Measurements from ENCODE around the gene PRR15L.
A peak's percentile ranks its signal among the peaks of the same experiment; 100 is the strongest.

Gene PRR15L

GRCh38 chr17:47959825-47960655 lies 2.4 kb upstream of the PRR15L start:
- DNase-seq (ENCODE audit: low spot score): no peak

- DNase-seq (ENCODE audit: low spot score): no peak
Observed at GRCh38 chr17:47956791-47957590, 692 bp downstream of the PRR15L start.

- DNase-seq (ENCODE audit: low spot score): no peak
Observed at GRCh38 chr17:47955497-47956461, 1.9 kb downstream of the PRR15L start.

GRCh38 chr17:47953909-47954308 lies 3.8 kb downstream of the PRR15L start:
- DNase-seq (ENCODE audit: low spot score): no peak

GRCh38 chr17:47952171-47953021 lies 5.3 kb downstream of the PRR15L start:
- DNase-seq (ENCODE audit: low spot score): no peak

GRCh38 chr17:47950448-47950847 lies 7.2 kb downstream of the PRR15L start:
- no peak for DNase-seq (ENCODE audit: low spot score)

GRCh38 chr17:47949946-47950345 lies 7.7 kb downstream of the PRR15L start:
- no peak for DNase-seq (ENCODE audit: low spot score)

GRCh38 chr17:47949197-47949759 lies 8.4 kb downstream of the PRR15L start:
- DNase-seq (ENCODE audit: low spot score): peak; percentile 90

- no peak for DNase-seq (ENCODE audit: low spot score)
Observed at GRCh38 chr17:47948706-47949196, 8.9 kb downstream of the PRR15L start.

- peak; percentile 88 for DNase-seq (ENCODE audit: low spot score)
Observed at GRCh38 chr17:47946929-47947397, 10.7 kb downstream of the PRR15L start.

GRCh38 chr17:47946516-47946915 lies 11.2 kb downstream of the PRR15L start:
- no peak for DNase-seq (ENCODE audit: low spot score)

GRCh38 chr17:47945529-47946508 lies 11.9 kb downstream of the PRR15L start:
- no peak for DNase-seq (ENCODE audit: low spot score)

GRCh38 chr17:47945080-47945479 lies 12.6 kb downstream of the PRR15L start:
- no peak for DNase-seq (ENCODE audit: low spot score)

- no peak for DNase-seq (ENCODE audit: low spot score)
Observed at GRCh38 chr17:47942568-47942967, 15.1 kb downstream of the PRR15L start.

GRCh38 chr17:47942096-47942510 lies 15.6 kb downstream of the PRR15L start:
- no peak for DNase-seq (ENCODE audit: low spot score)

GRCh38 chr17:47941246-47942095 lies 16.2 kb downstream of the PRR15L start, which contains the start of gene PNPO:
Gene PNPO, plus strand, starts transcription at chr17:47941571. Its CDS starts 105 bp downstream, at chr17:47941676.
- DNase-seq (ENCODE audit: low spot score): peak; percentile 98

- DNase-seq (ENCODE audit: low spot score): no peak
Observed at GRCh38 chr17:47937941-47938340, 19.7 kb downstream of the PRR15L start.

GRCh38 chr17:47935961-47936360 lies 21.7 kb downstream of the PRR15L start:
- DNase-seq (ENCODE audit: low spot score): peak; percentile 69

Measured in AG20443 (cell line).